Measurements from ENCODE around the gene NR3C2.

NR3C2 gene

GRCh38 chr4:148448141-148448540 lies 5.9 kb upstream of the NR3C2 start:
- Histone ChIP-seq H3K27me3 (ENCODE audit: insufficient read depth, low read length) (no peaks in the 10 kb centered on the region), H3K79me2 (ENCODE audit: insufficient read depth, low read length) (no peaks in the 10 kb centered on the region)

GRCh38 chr4:148447681-148448080 lies 5.5 kb upstream of the NR3C2 start:
- no peaks in the 10 kb centered on the region for H3K27me3 ChIP-seq (ENCODE audit: insufficient read depth, low read length)
- no peaks in the 10 kb centered on the region for H4K20me1 ChIP-seq (ENCODE audit: insufficient read depth, low read length)
- H3K9ac ChIP-seq (ENCODE audit: low read length): no peak overlapping the region
- no peaks in the 10 kb centered on the region for H3F3A ChIP-seq (ENCODE audit: insufficient read depth, low read length)
- no peaks in the 10 kb centered on the region for H3K36me3 ChIP-seq (ENCODE audit: insufficient read depth, low read length)
- no peaks in the 10 kb centered on the region for H3K79me2 ChIP-seq (ENCODE audit: insufficient read depth, low read length)
- H3K4me3 ChIP-seq (ENCODE audit: low read depth, low read length, poor library complexity, severe bottlenecking): no peak overlapping the region
- no peak overlapping the region for H3K27ac ChIP-seq (ENCODE audit: low read depth, low read length, poor library complexity, severe bottlenecking)
- H2AFZ ChIP-seq (ENCODE audit: low read length): no peak overlapping the region
- peaks cover 17% of the 10 kb centered on the region for H3K4me1 ChIP-seq (ENCODE audit: insufficient read depth, low read length, severe bottlenecking)
- no peak overlapping the region; the same call in 1 of the 2 replicates for H3K4me2 ChIP-seq (ENCODE audit: low read length)
- H3K9me3 ChIP-seq (ENCODE audit: low read length): no peaks in the 10 kb centered on the region
- no peaks in the 10 kb centered on the region for H3K9me2 ChIP-seq (ENCODE audit: low read depth, low read length)
- no peak for TF ChIP-seq EZH2 (IDR thresholded peaks at IDR 0.05; ENCODE audit: borderline replicate concordance, low read length)
- TF ChIP-seq, protein P1, sequence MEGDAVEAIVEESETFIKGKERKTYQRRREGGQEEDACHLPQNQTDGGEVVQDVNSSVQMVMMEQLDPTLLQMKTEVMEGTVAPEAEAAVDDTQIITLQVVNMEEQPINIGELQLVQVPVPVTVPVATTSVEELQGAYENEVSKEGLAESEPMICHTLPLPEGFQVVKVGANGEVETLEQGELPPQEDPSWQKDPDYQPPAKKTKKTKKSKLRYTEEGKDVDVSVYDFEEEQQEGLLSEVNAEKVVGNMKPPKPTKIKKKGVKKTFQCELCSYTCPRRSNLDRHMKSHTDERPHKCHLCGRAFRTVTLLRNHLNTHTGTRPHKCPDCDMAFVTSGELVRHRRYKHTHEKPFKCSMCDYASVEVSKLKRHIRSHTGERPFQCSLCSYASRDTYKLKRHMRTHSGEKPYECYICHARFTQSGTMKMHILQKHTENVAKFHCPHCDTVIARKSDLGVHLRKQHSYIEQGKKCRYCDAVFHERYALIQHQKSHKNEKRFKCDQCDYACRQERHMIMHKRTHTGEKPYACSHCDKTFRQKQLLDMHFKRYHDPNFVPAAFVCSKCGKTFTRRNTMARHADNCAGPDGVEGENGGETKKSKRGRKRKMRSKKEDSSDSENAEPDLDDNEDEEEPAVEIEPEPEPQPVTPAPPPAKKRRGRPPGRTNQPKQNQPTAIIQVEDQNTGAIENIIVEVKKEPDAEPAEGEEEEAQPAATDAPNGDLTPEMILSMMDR (IDR thresholded peaks at IDR 0.05; ENCODE audit: low read length): no peak

More at GRCh38 chr4:148448141-148448540, 5.9 kb upstream of the NR3C2 start:
- no peak overlapping the region for H3K27ac ChIP-seq (ENCODE audit: low read depth, low read length, poor library complexity, severe bottlenecking)
- H2AFZ ChIP-seq (ENCODE audit: low read length): no peak overlapping the region
- H3K36me3 ChIP-seq (ENCODE audit: insufficient read depth, low read length): no peaks in the 10 kb centered on the region
- no peaks in the 10 kb centered on the region for H3F3A ChIP-seq (ENCODE audit: insufficient read depth, low read length)
- H3K9ac ChIP-seq (ENCODE audit: low read length): no peak overlapping the region
- no peak for TF ChIP-seq EZH2 (IDR thresholded peaks at IDR 0.05; ENCODE audit: borderline replicate concordance, low read length)
- H4K20me1 ChIP-seq (ENCODE audit: insufficient read depth, low read length): no peaks in the 10 kb centered on the region
- peaks cover 17% of the 10 kb centered on the region for H3K4me1 ChIP-seq (ENCODE audit: insufficient read depth, low read length, severe bottlenecking)
- H3K9me3 ChIP-seq (ENCODE audit: low read length): no peaks in the 10 kb centered on the region
- no peaks in the 10 kb centered on the region for H3K9me2 ChIP-seq (ENCODE audit: low read depth, low read length)
- H3K4me2 ChIP-seq (ENCODE audit: low read length): no peak overlapping the region
- no peak overlapping the region for H3K4me3 ChIP-seq (ENCODE audit: low read depth, low read length, poor library complexity, severe bottlenecking)

GRCh38 chr4:148445860-148446330 lies 3.7 kb upstream of the NR3C2 start:
- H3K4me1 ChIP-seq (ENCODE audit: insufficient read depth, low read length, severe bottlenecking): peaks cover 18% of the 10 kb centered on the region
- TF ChIP-seq, protein P1 (IDR thresholded peaks at IDR 0.05; ENCODE audit: low read length): no peak
- no peak for TF ChIP-seq EZH2 (IDR thresholded peaks at IDR 0.05; ENCODE audit: borderline replicate concordance, low read length)
- H3K36me3 ChIP-seq (ENCODE audit: insufficient read depth, low read length): no peaks in the 10 kb centered on the region
- H3K9ac ChIP-seq (ENCODE audit: low read length): peak overlapping the region; percentile 66; the same call in 1 of the 2 replicates
- no peak overlapping the region for H3K27ac ChIP-seq (ENCODE audit: low read depth, low read length, poor library complexity, severe bottlenecking)
- peaks cover 5% of the 10 kb centered on the region for H3K79me2 ChIP-seq (ENCODE audit: insufficient read depth, low read length)
- peak overlapping the region; percentile 77 for H3K4me2 ChIP-seq (ENCODE audit: low read length)
- H2AFZ ChIP-seq (ENCODE audit: low read length): no peak overlapping the region
- no peaks in the 10 kb centered on the region for H3K9me2 ChIP-seq (ENCODE audit: low read depth, low read length)
- no peaks in the 10 kb centered on the region for H3K27me3 ChIP-seq (ENCODE audit: insufficient read depth, low read length)
- no peaks in the 10 kb centered on the region for H4K20me1 ChIP-seq (ENCODE audit: insufficient read depth, low read length)
- no peaks in the 10 kb centered on the region for H3F3A ChIP-seq (ENCODE audit: insufficient read depth, low read length)
- peak overlapping the region; percentile 71 for H3K4me3 ChIP-seq (ENCODE audit: low read depth, low read length, poor library complexity, severe bottlenecking)
- no peaks in the 10 kb centered on the region for H3K9me3 ChIP-seq (ENCODE audit: low read length)

Measured in OCI-LY1 (cell line).